Activated CD4-positive, alpha-beta memory T cell treated with anti-CD3 and anti-CD28 coated beads, Interleukin-2, amount 10 ng/mL, durations not matched to agents 7 days and 5 days (primary cell): ENCODE measurements around the gene VEPH1. TPM values are rescaled to one million over a fixed set of nuclear protein-coding genes. Genes with fewer than 3 reads are reported as not detected.

Experiments used
- CTCF ChIA-PET: fragments of 350-600 bp; sonication (Branson Sonifier 250); formaldehyde crosslinking; loops from one replicate; lab custom pipeline; 2021; ENCODE audit warnings: antibody characterized with exemption, inconsistent platforms; lab: Charles Lee
- POLR2A ChIA-PET: fragments of 350-600 bp; sonication (Branson Sonifier 250); formaldehyde crosslinking; loops from one replicate; lab custom pipeline; 2021; ENCODE audit warnings: antibody characterized with exemption; lab: Charles Lee
- DNase-seq: peaks from one replicate; pipeline ENCODE4 v3.0.0-alpha.2; 2020
- H3K27ac Mint-ChIP-seq: one replicate; pipeline ENCODE4 v1.8.0; 2021; ENCODE audit warnings: mild to moderate bottlenecking, mixed read lengths
- H3K27me3 Mint-ChIP-seq: one replicate; pipeline ENCODE4 v1.8.0; 2021; ENCODE audit warnings: mixed read lengths
- H3K36me3 Mint-ChIP-seq: one replicate; pipeline ENCODE4 v1.8.0; 2021; ENCODE audit warnings: low read depth, mixed read lengths
- H3K4me1 Mint-ChIP-seq: one replicate; pipeline ENCODE4 v1.8.0; 2021; ENCODE audit warnings: mixed read lengths
- H3K4me3 Mint-ChIP-seq: one replicate; pipeline ENCODE4 v1.8.0; 2021; ENCODE audit warnings: mild to moderate bottlenecking, mixed read lengths
- H3K9me3 Mint-ChIP-seq: one replicate; pipeline ENCODE4 v1.8.0; 2021; ENCODE audit warnings: mixed read lengths
- total RNA-seq, 2 experiments: library from RNA; stranded (reverse); gene quantifications; one replicate each; pipeline ENCODE4 v1.2.3, GENCODE V29; 2021

The VEPH1 gene
- not detected for total RNA-seq

DNA sequence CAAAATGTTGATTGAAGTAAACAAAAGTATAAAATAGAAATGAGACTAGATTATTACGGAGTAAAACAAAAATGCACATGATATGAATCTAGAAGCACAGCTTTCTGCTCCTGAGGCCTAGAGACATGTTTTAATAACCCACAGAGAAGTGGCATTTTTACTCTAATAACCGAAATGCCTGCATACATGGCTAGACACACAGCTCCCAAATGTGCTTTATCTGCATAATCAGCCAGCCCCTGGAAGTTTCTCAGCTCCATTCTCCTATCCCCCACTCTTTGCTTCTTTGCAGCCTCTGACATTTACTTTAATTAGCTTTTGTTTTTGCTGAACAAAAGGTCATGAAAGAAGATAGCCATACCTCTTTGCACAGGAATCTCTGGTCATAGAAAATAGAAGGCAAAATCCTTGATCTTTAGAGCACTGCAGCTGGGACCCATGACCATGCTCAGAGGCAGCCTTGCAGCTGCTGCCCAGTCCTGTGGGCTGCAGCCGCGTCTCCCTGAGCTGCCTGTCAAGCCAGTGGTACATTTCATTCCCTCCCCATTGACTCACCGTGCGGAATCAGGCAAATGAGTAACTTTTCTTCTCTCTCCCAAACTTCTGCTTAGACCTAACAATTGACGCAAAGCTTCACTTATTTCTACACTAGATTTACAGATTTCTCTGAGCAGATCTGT lies at the start of gene VEPH1:
TSS of gene VEPH1 (minus strand) at position 501 of the 680 bp plus-strand sequence. CDS start 8,067 bp downstream, outside the sequence.
- no peak within 1 kb of the TSS for H3K4me3 Mint-ChIP-seq
- no peak for DNase-seq
- H3K4me1 Mint-ChIP-seq, result peaks cover 10% of the 10 kb centered on the region

GRCh38 chr3:157551961-157552360 lies 48.7 kb upstream of the VEPH1 start:
- ChIA-PET POLR2A (no interaction called here), CTCF (interaction anchor here (1.2 kb wide), 1 partner anchor 21 kb away, joined by 3 read pairs; no protein-coding TSS in a partner anchor)
- H3K27me3 Mint-ChIP-seq, result peaks cover 9% of the 10 kb centered on the region
- no peaks in the 10 kb centered on the region for H3K36me3 Mint-ChIP-seq
- H3K4me3 Mint-ChIP-seq, result no peak overlapping the region
- peaks cover 4% of the 10 kb centered on the region for H3K9me3 Mint-ChIP-seq
- no peak for DNase-seq
- no peak overlapping the region for H3K27ac Mint-ChIP-seq
- H3K4me1 Mint-ChIP-seq, result no peaks in the 10 kb centered on the region

More for the DNA sequence above, at the start of gene VEPH1:
- Mint-ChIP-seq H3K27ac (no peak within 1 kb of the TSS), H3K36me3 (no peaks in the 10 kb centered on the region), H3K27me3 (peaks cover 31% of the 10 kb centered on the region), H3K9me3 (no peaks in the 10 kb centered on the region)
- ChIA-PET CTCF (no interaction called here), POLR2A (no interaction called here)

DNA sequence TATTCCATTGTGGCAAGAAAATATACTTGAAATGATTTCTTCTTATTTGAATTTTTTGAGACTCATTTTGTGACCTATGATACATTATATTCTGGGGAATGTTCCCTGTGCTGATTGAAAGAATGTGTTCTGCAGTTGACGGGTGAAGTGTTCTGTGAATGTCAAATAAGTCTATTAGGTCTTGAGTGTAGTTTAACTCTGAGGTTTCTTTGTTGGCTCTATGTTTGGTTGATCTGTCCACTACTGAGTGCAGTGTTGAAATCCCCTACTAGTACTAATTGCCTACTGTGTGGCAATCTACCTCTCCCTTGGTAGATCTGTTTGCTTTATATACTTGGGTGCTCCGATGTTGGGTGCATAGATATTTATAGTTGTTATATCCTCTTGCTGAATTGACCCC lies 46.3 kb upstream of the VEPH1 start:
- H3K27me3 Mint-ChIP-seq, result peaks cover 9% of the 10 kb centered on the region
- no peak overlapping the region for H3K4me3 Mint-ChIP-seq
- ChIA-PET CTCF (no interaction called here), POLR2A (no interaction called here)
- H3K4me1 Mint-ChIP-seq, result no peaks in the 10 kb centered on the region
- no peak for DNase-seq
- H3K27ac Mint-ChIP-seq, result no peak overlapping the region
- H3K9me3 Mint-ChIP-seq, result peaks cover 4% of the 10 kb centered on the region
- H3K36me3 Mint-ChIP-seq, result no peaks in the 10 kb centered on the region

GRCh38 chr3:157544501-157545130 lies 41.4 kb upstream of the VEPH1 start:
- no peak overlapping the region for H3K4me3 Mint-ChIP-seq
- CTCF ChIA-PET, result interaction anchor here (1.0 to 1.7 kb wide), 2 partner anchors 12 to 29 kb away, joined by 4 to 5 read pairs; no protein-coding TSS in a partner anchor
- no peaks in the 10 kb centered on the region for H3K4me1 Mint-ChIP-seq
- no peak for DNase-seq
- POLR2A ChIA-PET, result no interaction called here
- H3K27me3 Mint-ChIP-seq, result peaks cover 24% of the 10 kb centered on the region
- no peaks in the 10 kb centered on the region for H3K36me3 Mint-ChIP-seq
- no peak overlapping the region for H3K27ac Mint-ChIP-seq
- H3K9me3 Mint-ChIP-seq, result no peaks in the 10 kb centered on the region

- Mint-ChIP-seq H3K36me3 (no peaks in the 10 kb centered on the region), H3K4me1 (no peaks in the 10 kb centered on the region), H3K4me3 (no peak overlapping the region), H3K27ac (no peak overlapping the region), H3K9me3 (no peaks in the 10 kb centered on the region), H3K27me3 (peaks cover 24% of the 10 kb centered on the region)
- ChIA-PET CTCF (no interaction called here), POLR2A (no interaction called here)
- no peak for DNase-seq
Observed at GRCh38 chr3:157543501-157544035, 40.4 kb upstream of the VEPH1 start.

DNA sequence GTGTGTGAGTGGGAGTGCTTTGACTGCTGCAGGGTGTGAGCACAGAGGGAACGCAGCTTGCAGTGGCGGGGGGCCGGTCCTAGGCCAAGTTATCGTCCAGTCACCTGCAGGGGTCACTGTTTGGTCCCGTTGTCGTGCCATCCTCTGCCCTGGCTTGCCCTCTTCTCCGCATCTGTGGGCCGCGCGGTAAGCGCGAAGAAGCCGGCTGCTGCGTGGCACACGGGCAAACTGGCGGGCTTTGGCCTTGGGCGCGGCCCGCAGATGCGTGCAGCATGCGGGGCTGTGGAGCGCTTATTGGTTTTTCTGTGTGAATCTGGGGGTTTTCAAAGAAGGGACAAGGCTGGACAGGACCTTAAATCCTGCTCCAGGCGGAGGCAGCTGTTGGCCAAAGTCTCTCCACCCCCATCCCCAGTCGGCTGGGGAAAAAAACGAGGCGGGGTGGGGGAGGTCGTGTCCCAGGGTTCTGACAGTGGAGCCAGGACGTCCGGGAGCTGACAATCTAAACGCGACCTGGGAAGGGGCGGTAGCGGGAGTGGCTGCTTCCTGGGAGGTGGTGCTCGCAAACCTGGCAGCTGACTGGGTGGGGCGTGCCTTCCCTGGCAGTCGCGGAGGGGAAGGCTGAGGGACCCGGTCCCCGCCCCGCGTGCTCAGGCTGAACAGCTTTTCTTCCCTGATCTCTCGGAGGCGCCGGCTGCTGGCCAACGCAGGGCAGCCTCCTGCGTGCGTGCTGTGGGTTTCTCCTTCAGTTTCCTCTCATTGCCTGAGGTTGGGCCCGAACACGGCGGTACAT lies 39.7 kb upstream of the VEPH1 start:
- Mint-ChIP-seq H3K27ac (no peak overlapping the region), H3K4me1 (no peaks in the 10 kb centered on the region), H3K36me3 (no peaks in the 10 kb centered on the region), H3K9me3 (no peaks in the 10 kb centered on the region), H3K4me3 (no peak overlapping the region), H3K27me3 (peaks cover 24% of the 10 kb centered on the region)
- ChIA-PET POLR2A (no interaction called here), CTCF (no interaction called here)
- DNase-seq, result no peak

DNA sequence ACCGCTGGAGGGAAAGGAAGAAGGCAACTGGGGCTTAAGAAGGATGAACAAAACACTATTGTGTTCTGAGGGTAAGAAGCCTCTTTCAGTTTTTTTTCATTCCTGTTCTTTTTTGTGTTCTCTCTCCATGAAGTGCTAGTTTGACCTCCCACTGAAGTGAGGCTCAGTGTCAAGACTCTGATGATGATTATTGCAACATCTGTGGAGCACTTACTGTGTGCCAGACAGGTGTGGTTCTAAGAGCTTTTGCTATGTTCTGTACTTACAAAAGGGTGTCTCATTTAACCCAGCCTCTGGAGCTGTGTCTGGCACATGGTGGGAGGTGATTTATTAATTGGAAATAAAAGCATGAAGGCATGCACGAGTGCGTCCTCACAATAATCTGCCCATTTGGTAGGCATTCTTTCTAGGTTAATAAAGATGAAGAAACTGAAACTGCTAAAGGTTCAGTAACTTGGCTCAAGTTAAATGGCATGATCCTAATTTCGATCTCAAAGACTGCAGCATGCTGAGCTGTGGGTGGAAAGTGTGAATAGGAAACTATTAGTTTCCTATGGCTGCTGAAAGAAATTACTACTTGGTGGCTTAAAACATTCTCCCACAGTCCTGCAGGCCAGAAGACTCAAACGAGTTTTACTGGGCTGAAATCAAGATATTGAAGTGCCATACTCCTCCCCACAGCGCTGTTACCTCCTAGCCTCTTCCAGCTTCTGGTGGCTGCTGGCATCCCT lies 38.5 kb upstream of the VEPH1 start:
- H3K27me3 Mint-ChIP-seq, result peaks cover 21% of the 10 kb centered on the region
- no peaks in the 10 kb centered on the region for H3K4me1 Mint-ChIP-seq
- CTCF ChIA-PET, result no interaction called here
- no peaks in the 10 kb centered on the region for H3K36me3 Mint-ChIP-seq
- POLR2A ChIA-PET, result no interaction called here
- H3K9me3 Mint-ChIP-seq, result no peaks in the 10 kb centered on the region
- no peak overlapping the region for H3K27ac Mint-ChIP-seq
- no peak overlapping the region for H3K4me3 Mint-ChIP-seq
- no peak for DNase-seq

DNA sequence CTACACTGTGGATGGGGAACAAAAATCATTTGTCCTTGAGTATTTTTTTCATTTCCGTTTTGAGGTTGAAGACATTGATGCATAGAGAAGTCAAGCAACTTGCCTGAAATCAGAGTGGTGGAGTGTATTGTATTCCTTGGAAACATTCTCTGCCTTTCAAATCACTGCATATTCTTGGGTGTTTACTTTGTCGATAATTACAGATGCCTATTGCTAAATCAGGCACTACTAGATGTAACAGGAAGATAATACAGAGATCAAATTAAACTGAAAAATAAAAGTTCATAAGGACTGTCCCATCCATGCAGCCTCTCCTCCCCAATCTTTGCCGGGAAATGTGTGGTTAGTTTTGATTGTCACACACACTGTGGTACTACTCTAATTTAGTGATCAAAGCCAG lies 37.4 kb upstream of the VEPH1 start:
- CTCF ChIA-PET, result no interaction called here
- no peak for DNase-seq

DNA sequence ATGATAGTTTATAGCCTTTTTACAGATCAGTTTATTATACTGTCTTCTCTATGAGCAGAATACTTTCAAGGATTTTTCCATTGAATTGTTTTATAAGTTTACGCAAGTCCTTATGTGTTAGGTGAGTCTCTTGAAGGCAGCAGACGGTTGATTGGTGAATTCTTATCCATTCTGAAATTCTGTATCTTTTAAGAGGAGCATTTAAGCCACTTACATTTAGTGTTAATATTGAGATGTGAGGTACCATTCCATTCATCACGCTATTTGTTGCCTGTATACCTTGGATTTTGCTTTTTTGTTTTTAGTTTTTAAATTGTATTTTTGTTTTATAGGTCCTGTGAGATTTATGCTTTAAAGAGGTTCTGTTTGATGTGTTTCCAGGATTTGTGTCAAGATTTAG lies 32.5 kb upstream of the VEPH1 start:
- POLR2A ChIA-PET, result no interaction called here
- Mint-ChIP-seq H3K27me3 (peaks cover 9% of the 10 kb centered on the region), H3K9me3 (no peaks in the 10 kb centered on the region), H3K4me3 (no peak overlapping the region), H3K4me1 (no peaks in the 10 kb centered on the region), H3K27ac (no peak overlapping the region), H3K36me3 (no peaks in the 10 kb centered on the region)
- CTCF ChIA-PET, result no interaction called here
- DNase-seq, result no peak

More for the DNA sequence above, 37.4 kb upstream of the VEPH1 start:
- peaks cover 21% of the 10 kb centered on the region for H3K27me3 Mint-ChIP-seq
- H3K27ac Mint-ChIP-seq, result no peak overlapping the region
- no peaks in the 10 kb centered on the region for H3K9me3 Mint-ChIP-seq
- H3K4me3 Mint-ChIP-seq, result no peak overlapping the region
- no peaks in the 10 kb centered on the region for H3K36me3 Mint-ChIP-seq
- POLR2A ChIA-PET, result no interaction called here
- H3K4me1 Mint-ChIP-seq, result no peaks in the 10 kb centered on the region

DNA sequence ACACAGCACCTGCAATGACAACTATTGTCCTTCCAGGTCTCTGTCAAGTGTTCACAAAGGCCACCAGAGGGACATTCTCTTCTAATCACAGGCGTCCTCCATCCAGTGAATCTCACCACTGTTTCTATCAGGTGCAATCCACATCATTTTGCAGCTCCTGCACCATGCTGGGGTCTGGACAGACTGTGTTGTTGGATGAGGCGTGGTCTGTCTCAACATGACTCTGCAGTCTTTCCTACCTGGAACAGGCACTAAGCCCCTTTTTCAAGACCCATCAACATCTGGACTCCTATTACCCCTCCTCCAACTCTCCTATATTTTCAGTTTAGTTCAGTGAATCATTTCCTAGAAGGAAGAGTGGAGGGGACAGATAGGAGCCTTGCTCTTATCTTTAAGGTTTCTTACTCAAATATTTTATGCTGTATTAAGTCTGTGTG lies 31.5 kb upstream of the VEPH1 start:
- Mint-ChIP-seq H3K36me3 (no peaks in the 10 kb centered on the region), H3K27me3 (peaks cover 3% of the 10 kb centered on the region), H3K27ac (no peak overlapping the region), H3K9me3 (no peaks in the 10 kb centered on the region), H3K4me1 (no peaks in the 10 kb centered on the region), H3K4me3 (no peak overlapping the region)
- CTCF ChIA-PET, result interaction anchor here (4.1 kb wide), 1 partner anchor 39 kb away, joined by 93 read pairs; no protein-coding TSS in a partner anchor
- POLR2A ChIA-PET, result no interaction called here
- DNase-seq, result no peak

DNA sequence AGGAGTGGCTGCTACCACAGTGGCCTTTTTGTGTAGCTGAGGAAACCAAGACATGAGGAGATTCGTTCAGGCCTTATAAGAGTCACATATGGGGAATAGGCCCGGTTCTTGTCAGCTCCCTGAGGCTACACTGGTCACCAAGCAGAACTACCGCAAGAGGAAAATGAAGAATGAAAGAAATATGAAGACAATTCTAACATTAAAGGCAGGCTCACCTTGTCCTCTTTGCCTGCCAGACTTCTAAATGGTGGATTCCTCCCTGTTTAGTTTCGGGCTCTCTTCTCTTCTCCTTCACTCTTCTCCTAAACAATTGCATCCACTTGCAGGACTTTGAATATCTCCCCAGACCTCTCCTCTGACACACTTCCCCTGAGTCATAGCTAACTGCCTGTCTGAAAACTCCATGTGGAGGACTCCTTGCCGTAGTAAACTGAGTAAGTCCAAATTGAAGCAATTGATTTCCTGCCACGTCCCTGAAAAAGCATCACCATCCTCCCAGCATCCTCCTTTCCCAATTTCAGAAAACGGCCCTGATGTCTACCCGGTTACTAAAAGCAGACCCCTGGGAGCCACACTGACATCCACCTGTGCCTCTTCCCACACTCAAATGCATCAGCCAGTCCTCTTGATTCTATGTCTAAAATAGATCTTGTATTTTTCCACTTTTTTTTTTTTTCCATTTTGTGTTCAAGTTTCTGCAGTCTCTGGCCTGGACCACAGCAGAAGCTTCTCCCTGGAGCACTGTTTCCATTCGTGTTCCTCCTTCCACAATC lies 30.3 kb upstream of the VEPH1 start:
- Mint-ChIP-seq H3K4me1 (no peaks in the 10 kb centered on the region), H3K36me3 (no peaks in the 10 kb centered on the region), H3K27ac (no peak overlapping the region), H3K4me3 (no peak overlapping the region), H3K27me3 (no peaks in the 10 kb centered on the region), H3K9me3 (no peaks in the 10 kb centered on the region)
- CTCF ChIA-PET, result interaction anchor here (1.0 to 4.1 kb wide), 8 partner anchors 11 to 901 kb away, joined by 3 to 93 read pairs (median 6); no protein-coding TSS in a partner anchor
- POLR2A ChIA-PET, result no interaction called here
- no peak for DNase-seq
